ENCODE data around the gene NAPA.

- TF ChIP-seq YY1 (IDR thresholded peaks at IDR 0.05; ENCODE audit: insufficient read depth, insufficient read length) (peak; percentile 93), ZNF274 (IDR thresholded peaks at IDR 0.05; ENCODE audit: low read depth, low read length) (no peak)
Measured at GRCh38 chr19:47483800-47484690, 30.8 kb downstream of the NAPA start, which contains the start of gene KPTN.

Measured in NT2/D1 (cell line).